ENCODE results near the gene CEP57L1.

CEP57L1 gene

GRCh38 chr6:109095036-109095834, at the start of gene CEP57L1:
Gene CEP57L1, plus strand, starts transcription at chr6:109095507. Its CDS starts 49,715 bp downstream, at chr6:109145222.
- H3K4me3 ChIP-seq (ENCODE audit: low read depth, low read length): peak within 1 kb of the TSS; percentile 98
- peak; percentile 65 for TF ChIP-seq POLR2A (IDR thresholded peaks at IDR 0.05; ENCODE audit: extremely low read depth, insufficient read length)
- TF ChIP-seq CTCF (IDR thresholded peaks at IDR 0.05; ENCODE audit: low read depth, low read length): peak; percentile 20
- TF ChIP-seq MAX (IDR thresholded peaks at IDR 0.05; ENCODE audit: low read depth, low read length): no peak
- peak; percentile 26 for TF ChIP-seq MYC (IDR thresholded peaks at IDR 0.05; ENCODE audit: low read depth, low read length)
- DNase-seq (ENCODE audit: low read depth): peak; percentile 98

GRCh38 chr6:109048176-109048575, 47.1 kb upstream of the CEP57L1 start:
- no peak for DNase-seq (ENCODE audit: low read depth)
- no peak for TF ChIP-seq CTCF (IDR thresholded peaks at IDR 0.05; ENCODE audit: low read depth, low read length)
- no peak for TF ChIP-seq MAX (IDR thresholded peaks at IDR 0.05; ENCODE audit: low read depth, low read length)
- no peak for TF ChIP-seq MYC (IDR thresholded peaks at IDR 0.05; ENCODE audit: low read depth, low read length)
- TF ChIP-seq POLR2A (IDR thresholded peaks at IDR 0.05; ENCODE audit: extremely low read depth, insufficient read length): no peak
- H3K4me3 ChIP-seq (ENCODE audit: low read depth, low read length): no peak overlapping the region

- TF ChIP-seq POLR2A (IDR thresholded peaks at IDR 0.05; ENCODE audit: extremely low read depth, insufficient read length): no peak
- no peak for TF ChIP-seq MYC (IDR thresholded peaks at IDR 0.05; ENCODE audit: low read depth, low read length)
- TF ChIP-seq MAX (IDR thresholded peaks at IDR 0.05; ENCODE audit: low read depth, low read length): no peak
- no peak for TF ChIP-seq CTCF (IDR thresholded peaks at IDR 0.05; ENCODE audit: low read depth, low read length)
- no peak overlapping the region for H3K4me3 ChIP-seq (ENCODE audit: low read depth, low read length)
- DNase-seq (ENCODE audit: low read depth): no peak
These were observed 46.5 kb upstream of the CEP57L1 start for GRCh38 chr6:109048670-109049415.

- H3K4me3 ChIP-seq (ENCODE audit: low read depth, low read length): no peak overlapping the region
- DNase-seq (ENCODE audit: low read depth): peak; percentile 29
- no peak for TF ChIP-seq CTCF (IDR thresholded peaks at IDR 0.05; ENCODE audit: low read depth, low read length)
- TF ChIP-seq POLR2A (IDR thresholded peaks at IDR 0.05; ENCODE audit: extremely low read depth, insufficient read length): no peak
- no peak for TF ChIP-seq MAX (IDR thresholded peaks at IDR 0.05; ENCODE audit: low read depth, low read length)
- no peak for TF ChIP-seq MYC (IDR thresholded peaks at IDR 0.05; ENCODE audit: low read depth, low read length)
These were observed 45.3 kb upstream of the CEP57L1 start for GRCh38 chr6:109050012-109050411.

GRCh38 chr6:109050447-109051102, 44.7 kb upstream of the CEP57L1 start:
- TF ChIP-seq MYC (IDR thresholded peaks at IDR 0.05; ENCODE audit: low read depth, low read length) (no peak), POLR2A (IDR thresholded peaks at IDR 0.05; ENCODE audit: extremely low read depth, insufficient read length) (no peak), MAX (IDR thresholded peaks at IDR 0.05; ENCODE audit: low read depth, low read length) (no peak), CTCF (IDR thresholded peaks at IDR 0.05; ENCODE audit: low read depth, low read length) (no peak)
- no peak overlapping the region for H3K4me3 ChIP-seq (ENCODE audit: low read depth, low read length)
- no peak for DNase-seq (ENCODE audit: low read depth)
